Activated CD4-positive, alpha-beta T cell treated with anti-CD3 and anti-CD28 coated beads for 48 hours (primary cell): Measurements from ENCODE around the gene C1orf94.

Experiments used
- DNase-seq: peaks from one replicate; pipeline ENCODE4 v3.0.0-alpha.2; 2020

Gene C1orf94

GRCh38 chr1:34176830-34177603, at the start of gene C1orf94:
C1orf94 (plus strand) TSS chr1:34176907; CDS start chr1:34177790, 883 bp downstream.
- DNase-seq = no peak

GRCh38 chr1:34127006-34128000, 49.4 kb upstream of the C1orf94 start:
- DNase-seq = no peak

- no peak for DNase-seq
Observed at GRCh38 chr1:34128186-34128889, 48.4 kb upstream of the C1orf94 start.

- DNase-seq = no peak
Observed at GRCh38 chr1:34129630-34130029, 47.1 kb upstream of the C1orf94 start.

GRCh38 chr1:34130306-34130705, 46.4 kb upstream of the C1orf94 start:
- no peak for DNase-seq

- no peak for DNase-seq
Observed at GRCh38 chr1:34131396-34132160, 45.1 kb upstream of the C1orf94 start.

GRCh38 chr1:34132161-34132420, 44.6 kb upstream of the C1orf94 start:
- no peak for DNase-seq

- no peak for DNase-seq
Observed at GRCh38 chr1:34137411-34137810, 39.3 kb upstream of the C1orf94 start.

GRCh38 chr1:34140011-34140676, 36.6 kb upstream of the C1orf94 start:
- no peak for DNase-seq

- DNase-seq = no peak
Observed at GRCh38 chr1:34143975-34144374, 32.7 kb upstream of the C1orf94 start.

GRCh38 chr1:34144766-34145165, 31.9 kb upstream of the C1orf94 start:
- no peak for DNase-seq

- no peak for DNase-seq
Observed at GRCh38 chr1:34147301-34147700, 29.4 kb upstream of the C1orf94 start.

GRCh38 chr1:34149501-34149900, 27.2 kb upstream of the C1orf94 start:
- no peak for DNase-seq

- no peak for DNase-seq
Observed at GRCh38 chr1:34153246-34153645, 23.5 kb upstream of the C1orf94 start.

GRCh38 chr1:34155860-34156259, 20.8 kb upstream of the C1orf94 start:
- no peak for DNase-seq

- no peak for DNase-seq
Observed at GRCh38 chr1:34156739-34157138, 20.0 kb upstream of the C1orf94 start.

GRCh38 chr1:34162852-34163766, 13.6 kb upstream of the C1orf94 start:
- DNase-seq = peak; percentile 65

GRCh38 chr1:34163792-34164731, 12.6 kb upstream of the C1orf94 start:
- peak; percentile 5 for DNase-seq

GRCh38 chr1:34164771-34165391, 11.8 kb upstream of the C1orf94 start, which contains the start of gene CSMD2:
CSMD2 (minus strand) TSS chr1:34165230; CDS start chr1:34165097, 133 bp downstream.
- DNase-seq = peak; percentile 4
